GM18907 (cell line): Measurements from ENCODE around the gene MCC.

Experiments used
- ATAC-seq: cut with Tn5 transposase; IDR thresholded peaks from one replicate; pipeline ENCODE4 v1.9.1; 2021; ENCODE audit warnings: mild to moderate bottlenecking, moderate library complexity; ENCODE audit not compliant: unreplicated experiment

The MCC gene

DNA sequence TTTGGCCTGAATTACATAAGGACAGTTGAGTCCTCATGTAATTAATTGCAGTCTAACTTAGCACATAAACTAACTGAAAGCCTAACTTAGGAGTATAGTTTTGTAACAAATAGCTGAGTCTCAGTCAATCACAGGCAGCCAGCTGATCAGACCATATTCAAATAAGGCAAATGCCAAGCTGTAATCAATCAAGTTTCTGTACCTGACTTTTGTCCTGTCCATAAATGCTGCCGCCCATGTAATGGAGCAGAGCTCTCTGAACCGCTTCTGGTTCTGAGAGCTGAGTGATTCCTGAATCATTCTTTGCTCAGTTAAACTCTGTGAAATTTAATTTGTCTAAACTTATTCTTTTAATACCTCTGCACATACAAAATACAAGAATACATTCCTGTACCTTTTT, 158.3 kb downstream of the MCC start:
- peak; percentile 29 for ATAC-seq

DNA sequence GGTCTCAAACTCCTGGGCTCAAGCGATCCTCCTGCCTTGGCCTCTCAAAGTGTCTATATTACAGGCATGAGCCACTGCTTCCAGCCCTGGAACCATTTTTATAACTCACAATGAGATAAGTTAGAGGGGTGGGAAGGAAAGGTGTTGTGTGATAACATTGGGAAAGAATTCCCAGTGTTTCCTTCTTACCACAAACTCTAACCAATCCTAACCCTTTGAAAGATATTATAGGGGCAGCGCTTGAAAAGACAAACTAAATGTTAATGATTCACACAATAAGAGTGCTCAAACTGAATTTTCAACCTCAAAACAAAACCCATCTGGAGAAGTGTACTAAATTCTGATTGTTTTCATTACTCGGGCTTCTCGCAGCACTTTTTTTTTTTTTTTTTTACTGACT, 163.2 kb downstream of the MCC start:
- ATAC-seq = no peak

DNA sequence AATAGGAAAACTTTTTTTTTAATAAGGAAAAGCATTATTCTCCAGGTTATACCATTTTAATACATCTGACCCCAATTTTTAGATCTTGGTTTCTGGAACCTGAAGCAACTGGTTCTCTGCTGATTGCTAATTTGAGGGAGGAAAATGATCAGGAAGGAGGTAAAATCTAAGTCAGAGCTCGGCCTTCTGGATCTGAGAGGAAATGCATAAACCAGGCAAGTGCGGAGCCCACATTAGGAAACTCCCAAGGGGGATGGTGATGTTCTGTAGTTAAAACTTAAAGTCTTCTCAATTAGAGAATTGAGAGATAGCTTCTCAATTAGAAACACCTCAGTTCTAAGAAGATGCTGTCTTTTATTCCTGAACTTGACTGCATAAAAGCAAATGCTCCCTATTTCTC, 167.0 kb downstream of the MCC start:
- no peak for ATAC-seq

DNA sequence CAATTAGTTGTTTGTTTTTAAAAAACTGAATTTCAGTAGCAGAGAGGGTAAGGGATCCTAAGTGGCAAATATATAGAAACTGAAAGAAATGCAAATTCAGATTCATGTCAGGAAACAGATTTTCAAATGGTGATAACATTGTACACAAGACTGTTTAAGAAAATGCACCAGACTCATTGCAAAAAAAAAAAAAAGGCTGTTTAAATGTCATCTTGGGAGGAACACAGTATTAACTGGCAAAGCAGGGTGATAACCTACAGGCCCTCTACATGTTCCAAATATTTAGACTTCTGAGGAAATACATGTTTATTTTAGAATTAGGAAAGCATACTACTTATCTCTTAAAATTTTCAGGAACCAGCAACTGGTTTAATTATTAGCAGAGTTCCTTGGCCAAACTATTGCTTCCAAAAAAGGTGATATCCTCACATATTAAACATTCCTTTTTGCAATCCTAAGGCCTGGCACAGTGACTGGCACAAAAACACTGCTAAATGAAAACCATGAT, 167.9 kb downstream of the MCC start:
- peak; percentile 77 for ATAC-seq

DNA sequence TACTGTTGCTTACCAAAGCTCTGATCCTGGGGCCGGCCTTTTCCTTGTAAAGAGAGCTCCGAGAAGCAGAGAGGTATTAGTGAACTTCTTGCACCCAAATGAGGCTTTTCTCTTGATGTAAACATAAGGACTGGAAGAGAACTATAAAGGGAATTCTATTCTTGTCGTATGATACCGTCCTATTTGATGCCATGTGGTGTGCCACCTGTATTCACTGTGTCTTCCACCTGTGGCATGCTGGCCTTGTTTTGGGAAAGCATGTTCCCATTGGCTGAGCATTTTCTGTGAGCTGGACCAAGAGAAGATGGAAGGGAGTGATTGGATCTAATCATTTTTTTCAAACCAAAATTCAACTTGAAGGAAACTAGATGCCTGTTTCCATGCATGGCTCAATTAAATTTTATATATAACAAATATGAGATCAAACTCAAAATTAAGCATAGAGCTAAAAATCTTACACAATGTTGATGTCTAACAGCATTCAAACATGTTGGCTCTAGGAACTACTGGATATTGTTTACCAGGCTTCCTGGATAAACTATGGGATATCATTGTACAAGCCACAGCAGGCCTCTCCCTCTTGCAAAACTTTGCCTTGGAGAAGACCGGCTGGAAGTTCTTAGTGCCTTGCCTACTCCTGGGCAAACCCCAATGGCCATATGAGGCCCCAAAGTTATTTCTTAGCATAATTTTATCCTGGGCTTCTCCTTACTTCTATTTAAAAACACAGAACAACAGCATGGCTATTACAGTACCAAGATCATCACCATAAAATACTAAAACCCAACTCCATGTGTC, 168.8 kb downstream of the MCC start:
- no peak for ATAC-seq

DNA sequence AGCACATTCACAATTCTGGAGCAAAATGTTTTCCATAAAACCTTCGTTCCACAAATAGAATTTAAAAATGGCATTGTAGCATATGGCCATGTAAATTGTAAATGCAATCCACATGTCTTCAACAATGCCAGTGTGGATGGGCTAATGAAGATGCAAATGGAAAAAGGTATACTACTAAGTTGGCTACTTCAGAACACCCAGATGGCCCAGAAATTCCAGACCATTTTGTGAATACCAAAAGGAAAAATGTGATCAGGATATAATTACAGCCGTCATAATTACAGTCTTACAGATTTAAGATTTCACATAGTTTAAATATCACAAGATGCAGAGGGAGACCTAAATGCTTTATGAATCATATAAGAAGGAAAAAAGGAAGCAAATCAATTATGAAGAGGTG, 170.6 kb downstream of the MCC start:
- no peak for ATAC-seq

DNA sequence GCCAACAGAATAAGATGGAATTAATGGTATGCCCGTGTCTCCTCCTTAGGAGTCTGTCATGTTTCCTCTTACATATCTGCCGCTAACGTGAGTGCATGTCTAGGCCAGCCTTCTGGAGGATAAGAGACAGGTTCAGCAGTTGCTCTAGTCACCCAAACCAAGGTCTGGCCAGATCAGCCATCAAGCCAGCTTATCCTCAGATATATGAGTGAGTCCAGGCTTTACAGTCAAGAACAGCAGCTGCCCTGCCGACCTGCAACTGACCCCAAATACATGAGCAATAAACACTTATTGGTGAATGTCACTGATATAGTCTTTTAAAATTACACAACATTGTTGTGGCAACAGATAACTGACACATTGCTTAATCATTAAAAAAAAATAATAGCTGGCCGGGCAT, 177.0 kb downstream of the MCC start:
- ATAC-seq = no peak

DNA sequence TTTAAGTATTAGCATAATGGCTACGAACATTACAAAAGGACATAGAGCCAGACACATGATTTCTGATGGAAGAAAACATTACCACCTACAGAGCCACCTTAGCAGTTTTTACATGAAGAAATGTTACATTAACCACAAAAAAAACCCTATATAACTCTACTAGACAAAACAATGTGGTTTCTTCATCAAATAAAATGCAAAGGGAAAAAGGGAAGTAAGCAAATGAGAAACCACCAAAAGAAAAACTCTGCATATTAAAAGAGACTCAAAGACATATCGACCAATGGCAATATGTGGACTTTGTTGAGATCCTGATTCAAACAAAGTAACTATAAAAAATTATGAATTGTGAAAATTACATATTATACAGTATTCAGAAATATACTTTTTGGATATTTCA, 186.1 kb downstream of the MCC start:
- no peak for ATAC-seq

DNA sequence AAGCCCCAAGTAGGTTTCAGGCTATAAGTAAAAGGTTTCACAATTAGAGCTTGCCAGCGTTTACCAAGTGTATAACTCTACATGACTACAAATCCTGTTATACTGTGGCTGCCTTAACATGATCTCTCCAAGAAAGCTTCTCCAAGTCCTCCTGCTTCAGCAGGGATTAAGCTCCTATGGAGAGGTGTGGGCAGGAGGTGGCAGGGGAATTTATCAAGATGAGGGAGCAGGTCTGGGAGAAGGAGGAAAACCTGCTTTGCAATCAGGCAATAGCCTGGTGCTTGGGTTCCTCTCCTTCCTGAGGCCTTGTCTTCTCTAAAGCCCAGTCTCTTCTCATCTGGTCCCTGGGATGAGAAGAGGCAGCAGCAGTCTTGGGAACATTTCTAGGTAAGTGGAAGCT, 188.7 kb downstream of the MCC start:
- no peak for ATAC-seq

DNA sequence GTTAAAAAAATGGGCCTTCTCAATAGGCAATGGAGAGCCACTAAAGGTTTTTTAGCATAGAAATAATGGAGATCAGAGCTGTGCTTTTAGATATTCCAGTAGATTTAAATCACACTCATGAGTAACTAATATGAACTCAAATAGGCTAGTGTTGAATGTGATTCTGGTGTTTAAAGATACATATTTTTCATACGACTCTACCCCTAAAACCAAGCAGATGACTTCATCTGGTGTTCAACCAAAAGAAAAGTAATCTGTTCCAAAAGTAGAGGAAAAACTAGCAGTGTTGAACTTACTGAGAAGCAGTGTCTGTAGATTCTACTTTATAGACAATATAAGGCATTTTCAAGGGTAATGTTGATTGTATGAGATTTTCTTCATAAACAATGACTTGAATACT, 191.6 kb downstream of the MCC start:
- no peak for ATAC-seq

DNA sequence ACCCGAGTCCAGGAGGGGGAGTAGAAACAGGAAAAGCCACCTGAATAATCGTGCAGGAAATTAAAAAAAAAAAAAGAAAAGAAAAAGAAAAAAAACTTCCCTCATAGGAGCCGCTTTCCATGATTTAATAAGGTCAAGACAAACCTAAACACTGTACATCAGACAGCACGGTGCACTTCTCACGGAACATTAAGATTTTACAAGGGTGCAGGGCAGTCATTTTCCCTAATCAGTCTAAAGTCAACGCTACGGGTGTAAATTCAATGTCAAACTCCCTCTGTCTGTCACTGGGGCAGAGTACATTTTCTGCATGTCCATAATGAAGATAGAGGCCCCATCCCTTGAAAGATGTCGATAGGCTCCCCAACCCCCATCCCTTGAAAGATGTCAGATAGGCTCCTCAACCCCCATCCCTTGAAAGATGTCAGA, 193.1 kb downstream of the MCC start:
- ATAC-seq = no peak

DNA sequence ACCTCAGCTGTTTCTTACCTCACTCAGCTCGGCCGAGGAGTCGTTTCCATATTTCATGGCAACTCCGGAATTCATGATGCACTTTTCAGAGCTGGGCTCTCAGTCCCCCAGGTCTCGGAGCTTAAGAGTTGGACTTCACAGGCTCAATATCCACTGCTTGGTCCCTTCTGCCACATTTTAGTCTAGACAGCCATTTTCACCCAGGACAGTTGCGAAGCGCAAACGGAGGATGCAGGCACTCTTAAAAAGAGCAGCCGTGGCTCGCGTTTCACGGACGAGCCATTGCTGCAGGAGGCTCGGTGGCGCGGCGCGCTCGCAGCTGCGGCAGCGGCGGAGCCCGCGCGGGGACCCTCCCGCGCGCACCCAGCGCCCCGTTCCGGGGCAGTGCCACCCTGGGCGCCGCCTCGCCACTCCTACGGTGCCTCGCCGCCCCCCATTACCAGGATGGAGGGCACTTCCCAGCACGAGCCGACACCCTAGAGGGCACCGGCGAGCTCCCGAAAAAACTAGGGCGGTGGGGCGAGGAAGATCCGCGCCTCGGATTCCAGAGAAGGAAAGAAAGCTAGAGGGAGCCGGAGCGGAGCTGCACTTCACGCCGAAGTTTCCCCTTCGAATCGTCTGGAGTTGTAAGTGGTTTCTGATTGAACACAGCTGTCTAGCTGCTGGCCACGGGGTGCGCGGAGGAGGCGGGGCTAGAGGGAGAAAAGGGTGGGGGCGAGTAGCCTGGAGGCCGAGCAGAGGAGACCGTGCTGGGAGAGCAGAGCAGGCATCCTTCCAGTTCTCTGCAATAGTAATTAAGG, 193.7 kb downstream of the MCC start:
- ATAC-seq = peak; percentile 98

DNA sequence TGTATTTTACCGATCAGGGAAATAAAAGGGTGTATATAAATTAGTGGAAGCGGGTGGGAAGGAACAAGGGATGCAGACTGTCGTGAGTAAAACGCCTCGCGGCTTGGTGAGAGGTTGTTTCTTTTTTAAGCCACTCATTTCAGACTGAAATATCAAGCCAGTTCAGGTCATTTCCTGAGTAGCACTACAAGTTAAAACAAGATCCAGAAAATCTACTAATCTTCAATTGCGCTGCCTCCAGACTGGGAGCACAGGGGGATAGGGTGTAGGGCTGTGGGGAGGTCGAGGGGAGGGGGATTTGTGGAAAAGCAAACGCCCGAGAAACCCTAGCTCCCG, 194.3 kb downstream of the MCC start:
- peak; percentile 37 for ATAC-seq

DNA sequence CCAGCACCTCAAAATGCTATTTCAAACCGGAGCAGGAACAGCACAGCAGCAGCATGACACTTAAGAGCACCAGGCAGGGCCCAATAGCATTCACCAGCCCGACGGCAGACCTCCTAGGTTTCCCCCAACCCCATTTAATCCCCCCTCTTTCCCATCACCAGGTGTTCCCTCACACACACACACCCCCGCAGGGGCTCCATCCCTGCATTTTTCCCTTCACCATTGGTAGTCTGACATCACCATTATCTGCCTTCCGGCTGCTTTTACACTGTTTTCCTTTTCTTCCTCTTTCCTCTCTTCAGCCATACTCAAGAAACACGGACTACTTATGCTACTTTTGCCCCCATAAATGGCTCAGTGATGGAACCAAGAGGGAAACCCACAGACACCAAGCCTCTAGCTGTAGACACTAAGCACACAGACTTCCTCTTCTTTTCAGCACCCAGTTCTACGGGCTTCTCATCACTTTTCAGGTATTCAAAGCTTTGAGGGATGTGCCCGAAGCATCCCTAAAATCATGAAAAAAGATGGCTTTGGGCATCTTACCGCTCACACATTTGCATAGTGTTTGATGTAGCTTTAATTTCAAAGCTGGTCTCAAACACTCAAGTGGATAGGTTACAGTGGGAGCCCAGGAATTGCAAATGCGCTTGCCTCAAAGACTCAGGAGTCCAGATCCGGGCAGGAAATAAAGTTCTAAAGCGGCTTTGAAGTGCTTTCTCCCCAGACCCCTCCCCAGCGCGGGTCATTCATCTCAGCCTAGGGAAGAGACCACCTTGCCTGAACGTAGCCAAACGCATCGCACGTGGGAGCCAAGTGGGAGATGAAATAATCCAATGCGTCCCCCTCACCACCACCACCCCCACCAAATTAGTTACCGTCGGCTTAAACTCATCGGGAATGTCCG, 194.9 kb downstream of the MCC start:
- ATAC-seq = no peak

DNA sequence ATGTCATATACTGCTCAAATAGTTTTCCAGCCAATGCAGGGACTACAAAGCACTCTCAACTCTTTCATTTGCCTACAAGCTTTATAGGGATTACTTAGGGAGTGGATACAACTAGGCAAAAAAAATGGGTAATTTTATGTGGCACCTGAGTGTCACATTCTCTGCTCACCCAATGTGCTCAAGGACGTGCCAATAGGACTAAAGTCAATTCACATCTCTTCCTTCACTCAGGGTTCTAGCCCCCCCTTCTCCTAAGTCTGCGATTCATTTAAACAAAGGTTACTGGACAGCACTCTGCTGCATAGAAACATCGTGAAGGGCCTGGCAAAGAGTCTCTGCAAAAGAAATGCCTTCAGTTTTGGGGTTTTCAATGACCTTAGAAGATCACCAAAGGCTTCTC, 195.8 kb downstream of the MCC start:
- ATAC-seq = no peak

DNA sequence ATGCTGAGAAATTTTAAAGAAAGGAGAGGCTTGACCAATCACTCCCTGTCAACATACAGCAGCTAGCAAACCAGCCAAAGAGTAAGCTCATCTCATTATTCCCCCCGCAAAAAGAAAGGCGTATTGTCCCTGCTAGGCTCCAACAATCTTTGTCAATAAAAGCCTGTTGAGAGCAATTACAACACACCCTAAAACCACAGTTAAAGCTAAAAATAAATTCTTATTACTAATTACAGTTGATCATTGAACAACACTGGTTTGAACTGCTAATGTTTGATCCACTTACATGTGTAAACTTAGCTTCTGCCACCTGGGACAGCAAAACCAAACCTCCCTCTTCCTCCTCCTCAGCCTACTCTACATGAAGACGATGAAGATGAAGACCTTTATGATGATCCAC, 204.7 kb downstream of the MCC start:
- ATAC-seq = peak; percentile 63

DNA sequence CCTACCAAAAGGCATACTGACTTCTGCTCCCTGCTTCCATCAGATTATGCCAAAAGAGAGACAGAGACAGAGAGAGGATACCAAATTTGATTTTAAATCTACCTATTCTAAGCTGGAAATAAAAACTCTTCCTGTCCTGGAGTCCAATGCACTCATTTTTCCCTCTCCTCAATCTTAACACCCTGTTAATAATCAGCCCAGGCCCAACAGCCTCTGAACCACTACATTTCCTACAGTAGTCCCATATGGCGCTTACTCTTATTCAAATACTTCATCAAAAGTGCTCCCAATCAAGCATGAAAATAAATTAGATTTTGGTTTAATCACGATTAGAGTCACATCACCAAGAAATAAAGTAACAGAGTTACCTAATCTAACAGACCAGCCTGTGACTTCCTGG, 205.8 kb downstream of the MCC start:
- no peak for ATAC-seq

DNA sequence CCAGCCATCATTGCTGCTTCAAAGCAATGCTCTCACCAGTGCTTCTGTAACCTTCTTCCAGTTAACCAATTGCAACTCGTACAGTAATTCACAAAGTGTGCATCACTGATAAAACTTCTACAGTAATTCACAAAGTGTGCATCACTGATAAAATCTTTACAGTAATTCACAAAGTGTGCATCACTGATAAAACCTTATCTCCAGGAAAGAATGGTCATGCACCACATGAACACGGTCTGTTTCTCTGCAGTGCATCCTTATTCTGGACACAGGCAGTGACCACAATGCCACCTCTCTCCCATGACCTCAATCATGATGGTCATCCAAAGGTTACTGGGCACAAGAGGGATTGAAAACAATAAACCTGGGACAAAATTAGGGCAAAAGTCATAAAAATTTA, 207.1 kb downstream of the MCC start:
- ATAC-seq = no peak

DNA sequence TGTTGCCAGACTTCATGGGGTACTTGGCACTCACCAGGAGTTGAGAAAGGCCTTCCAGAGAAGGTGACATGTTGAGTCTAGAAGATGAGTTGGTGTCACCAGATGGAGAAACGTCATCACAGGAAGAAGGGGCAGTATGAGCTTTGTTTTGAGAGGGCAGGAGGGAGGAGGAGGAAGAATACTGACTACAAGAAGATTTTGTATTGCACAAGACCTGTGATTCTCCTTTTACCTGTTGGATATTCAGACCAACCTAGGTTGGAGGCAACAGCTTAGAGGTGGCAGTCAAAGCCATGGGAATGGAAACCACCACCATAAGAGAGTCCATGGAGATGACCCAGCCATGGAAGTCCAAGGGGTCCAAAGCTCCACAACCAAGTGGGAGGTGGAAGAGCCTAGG, 207.7 kb downstream of the MCC start:
- no peak for ATAC-seq

DNA sequence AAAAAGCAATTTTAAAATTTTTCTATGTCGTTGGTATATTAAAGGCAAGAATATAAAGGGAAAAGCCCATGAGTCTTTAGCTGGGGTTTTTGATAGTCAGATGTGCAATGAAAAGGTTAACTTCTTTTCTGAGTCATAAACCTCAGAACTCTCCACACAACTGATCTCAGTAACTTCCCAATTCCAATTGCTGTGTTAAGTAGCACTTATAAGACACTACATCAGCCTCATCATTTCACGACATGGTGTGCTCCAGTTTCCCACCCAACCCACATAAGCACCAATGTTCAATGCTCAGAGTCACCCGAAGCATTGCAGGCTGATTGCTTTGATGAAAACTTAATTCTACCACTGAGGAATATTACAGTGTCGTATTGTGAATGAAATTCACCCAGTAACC, 209.3 kb downstream of the MCC start:
- ATAC-seq = peak; percentile 42

DNA sequence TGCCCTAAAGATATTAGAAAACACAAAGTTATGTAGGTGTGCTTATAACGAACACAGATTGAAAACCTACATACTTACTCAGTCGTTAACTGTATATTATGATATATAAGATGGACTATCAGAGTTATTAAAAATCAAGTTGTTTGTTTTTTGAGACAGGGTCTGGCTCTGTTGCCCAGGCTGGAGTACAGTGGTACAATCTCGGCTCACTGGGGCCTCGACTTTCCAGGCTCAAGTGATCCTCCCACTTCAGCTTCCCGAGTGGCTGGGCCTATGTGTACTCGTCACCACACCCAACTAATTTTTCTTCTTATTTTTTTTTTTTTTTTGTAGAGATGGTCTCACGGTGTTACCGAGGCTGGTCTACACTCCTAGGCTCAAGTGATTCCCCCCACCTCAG, 211.8 kb downstream of the MCC start:
- ATAC-seq = no peak
